NCI-H748 treated with DMSO at 0.1 percent for 48 hours (cell line): ENCODE measurements around the gene COL4A3.

Source experiments
- DNase-seq: peaks from one replicate; lab custom pipeline; 2025; lab: John Stamatoyannopoulos, UW

The COL4A3 gene

DNA sequence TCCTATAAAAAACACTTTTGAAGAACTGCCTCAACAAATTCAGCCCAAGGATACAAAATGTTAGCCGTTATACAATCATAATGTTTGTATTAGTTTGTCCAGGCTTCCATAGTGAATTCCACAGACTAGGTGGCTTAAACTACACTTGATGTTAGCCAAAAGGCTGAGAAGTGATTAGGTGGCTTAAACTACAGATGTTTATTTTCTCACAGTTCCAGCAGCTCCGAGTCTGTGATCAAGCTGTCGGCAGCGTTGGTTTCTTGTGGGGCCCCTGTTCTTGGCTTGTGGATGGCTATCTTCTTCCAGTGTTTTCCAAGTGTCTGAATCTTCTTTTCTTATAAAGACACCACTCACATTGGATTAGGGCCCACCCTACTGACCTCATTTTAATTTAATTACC is 129.1 kb downstream of the COL4A3 start:
- DNase-seq, result no peak

DNA sequence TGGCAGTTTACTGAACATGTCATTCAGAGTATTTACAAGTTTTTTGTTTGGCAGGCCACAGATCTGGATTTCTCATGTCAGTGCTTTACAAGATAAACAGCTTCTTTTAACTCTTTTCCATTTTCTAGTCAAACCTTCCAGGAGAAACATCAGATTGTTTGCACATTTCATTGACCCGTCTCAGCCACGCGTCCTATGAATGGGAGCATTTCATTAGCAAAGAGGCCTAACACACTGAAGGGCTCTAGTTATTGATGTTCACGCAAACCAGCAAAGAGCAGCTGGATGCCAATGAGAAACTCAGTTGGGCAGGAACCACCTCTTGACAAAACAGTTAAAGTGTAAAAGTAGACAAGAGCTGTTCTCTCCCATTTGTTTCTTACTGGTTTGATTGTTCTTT is 131.4 kb downstream of the COL4A3 start:
- DNase-seq, result no peak

- no peak for DNase-seq
Measured at GRCh38 chr2:227296671-227297405, 132.4 kb downstream of the COL4A3 start.

GRCh38 chr2:227301523-227301922 is 137.1 kb downstream of the COL4A3 start:
- no peak for DNase-seq

DNA sequence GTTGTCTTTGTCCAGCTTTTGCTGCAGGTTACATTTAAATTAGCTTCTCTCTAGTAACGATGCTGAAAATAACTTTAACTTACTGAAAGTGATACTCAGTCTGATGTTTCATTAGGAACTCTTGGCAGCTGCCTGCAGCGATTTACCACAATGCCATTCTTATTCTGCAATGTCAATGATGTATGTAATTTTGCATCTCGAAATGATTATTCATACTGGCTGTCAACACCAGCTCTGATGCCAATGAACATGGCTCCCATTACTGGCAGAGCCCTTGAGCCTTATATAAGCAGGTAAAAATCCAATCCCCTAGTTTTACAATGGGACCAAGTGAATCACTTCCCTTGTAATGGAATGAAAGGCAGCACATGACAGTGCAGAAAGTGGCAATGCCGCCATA is 144.4 kb downstream of the COL4A3 start:
- DNase-seq, result no peak

GRCh38 chr2:227310756-227311110 is 146.3 kb downstream of the COL4A3 start:
- DNase-seq, result no peak

DNA sequence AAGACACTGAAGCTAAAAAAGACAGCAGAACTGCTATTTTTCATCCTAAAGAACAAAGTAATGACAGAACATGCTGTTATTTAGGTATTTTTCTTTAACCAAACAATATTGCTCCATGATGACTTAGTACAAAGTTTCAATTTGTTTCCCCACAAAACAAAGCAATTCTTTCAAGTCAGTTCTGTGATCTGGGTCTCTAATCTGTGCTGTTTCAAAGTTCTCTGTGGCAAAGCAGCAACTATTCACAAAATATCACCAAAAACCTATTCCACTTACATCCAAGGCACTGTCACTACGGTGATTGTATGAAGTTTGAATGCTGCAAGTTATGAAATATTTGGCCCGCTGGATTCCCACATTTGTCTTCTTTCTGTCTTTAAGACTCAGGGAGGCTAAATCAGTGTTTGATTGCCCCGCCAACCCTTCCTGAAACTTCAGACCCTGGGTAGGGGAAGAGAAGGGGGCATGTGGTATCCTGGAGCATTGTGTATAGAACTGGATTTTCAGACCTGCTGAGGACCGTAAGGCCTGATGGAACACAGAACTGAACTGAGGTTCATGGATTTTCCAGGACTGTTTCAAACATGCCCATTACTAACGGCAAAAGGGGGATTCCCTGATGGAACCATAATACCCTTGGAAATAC is 147.6 kb downstream of the COL4A3 start:
- DNase-seq, result no peak

DNA sequence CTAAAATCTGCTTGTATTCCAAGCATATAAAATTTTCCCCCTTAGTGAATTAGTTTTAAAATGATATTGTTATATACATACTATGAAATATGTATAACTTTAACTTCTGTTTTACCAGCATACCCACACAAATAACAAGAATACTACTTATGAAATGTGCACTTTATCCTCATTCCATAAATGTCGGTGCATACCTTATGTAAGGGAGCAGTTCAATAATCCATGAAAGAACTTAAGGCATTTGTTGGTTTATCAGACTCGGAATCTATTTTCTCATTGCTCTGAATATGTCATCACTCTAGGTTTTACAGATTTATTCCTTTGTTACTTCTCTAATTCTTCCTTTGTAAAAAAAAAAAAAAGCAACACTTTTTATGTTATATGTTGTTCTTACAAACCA is 148.2 kb downstream of the COL4A3 start:
- no peak for DNase-seq

DNA sequence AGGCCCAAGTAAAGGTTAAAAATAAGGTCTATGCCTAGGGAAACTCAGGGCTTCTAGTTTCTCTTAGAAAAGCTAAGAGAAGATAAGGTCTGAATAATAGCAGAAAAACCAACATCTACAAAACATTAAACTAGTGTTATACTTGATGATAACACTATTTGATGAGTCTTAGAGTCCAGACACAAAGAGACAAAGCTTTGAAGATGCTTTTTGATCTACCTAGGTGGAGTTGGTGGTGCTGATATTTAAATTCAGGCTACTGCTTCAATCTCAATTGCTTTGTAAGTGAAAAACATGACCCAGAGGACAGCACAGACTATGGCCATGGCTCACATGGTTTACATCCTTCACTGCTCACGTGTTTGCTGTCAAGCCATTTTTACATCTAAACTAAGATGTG is 148.9 kb downstream of the COL4A3 start:
- DNase-seq, result no peak

- DNase-seq, result no peak
Measured at GRCh38 chr2:227317834-227318233, 153.4 kb downstream of the COL4A3 start.

DNA sequence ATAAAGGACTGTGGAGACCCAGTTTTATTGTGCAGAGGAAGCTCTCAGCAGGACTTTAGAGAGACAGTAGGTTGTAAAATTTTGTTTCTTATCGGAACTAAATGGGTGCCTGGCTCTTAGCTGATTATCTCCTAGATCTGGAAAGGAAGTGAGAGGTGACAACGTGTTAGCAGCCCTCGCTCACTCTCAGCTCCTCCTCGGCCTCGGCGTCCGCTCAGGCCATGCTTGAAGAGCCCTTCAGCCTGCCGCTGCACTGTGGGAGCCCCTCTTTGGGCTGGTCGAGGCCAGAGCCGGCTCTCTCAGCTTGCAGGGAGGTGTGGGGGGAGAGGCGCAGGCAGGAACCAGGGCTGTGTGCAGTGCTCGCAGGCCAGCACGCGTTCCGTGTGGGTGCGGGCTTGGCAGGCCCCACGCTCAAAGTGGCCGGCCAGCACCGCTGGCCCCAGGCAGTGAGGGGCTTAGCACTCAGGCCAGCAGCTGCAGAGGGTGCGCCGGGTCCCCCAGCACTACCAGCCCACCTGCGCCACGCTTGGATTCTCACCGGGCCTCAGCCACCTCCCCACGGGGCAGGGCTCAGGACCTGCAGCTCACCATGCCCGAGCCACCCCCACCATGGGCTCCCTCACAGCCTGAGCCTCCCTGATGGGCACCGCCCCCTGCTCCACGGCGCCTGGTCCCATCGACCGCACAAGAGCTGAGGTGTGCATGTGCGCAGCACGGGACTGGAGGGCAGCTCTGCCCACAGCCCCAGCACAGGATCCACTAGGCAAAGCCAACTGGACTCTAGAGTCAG is 156.1 kb downstream of the COL4A3 start:
- DNase-seq, result no peak

DNA sequence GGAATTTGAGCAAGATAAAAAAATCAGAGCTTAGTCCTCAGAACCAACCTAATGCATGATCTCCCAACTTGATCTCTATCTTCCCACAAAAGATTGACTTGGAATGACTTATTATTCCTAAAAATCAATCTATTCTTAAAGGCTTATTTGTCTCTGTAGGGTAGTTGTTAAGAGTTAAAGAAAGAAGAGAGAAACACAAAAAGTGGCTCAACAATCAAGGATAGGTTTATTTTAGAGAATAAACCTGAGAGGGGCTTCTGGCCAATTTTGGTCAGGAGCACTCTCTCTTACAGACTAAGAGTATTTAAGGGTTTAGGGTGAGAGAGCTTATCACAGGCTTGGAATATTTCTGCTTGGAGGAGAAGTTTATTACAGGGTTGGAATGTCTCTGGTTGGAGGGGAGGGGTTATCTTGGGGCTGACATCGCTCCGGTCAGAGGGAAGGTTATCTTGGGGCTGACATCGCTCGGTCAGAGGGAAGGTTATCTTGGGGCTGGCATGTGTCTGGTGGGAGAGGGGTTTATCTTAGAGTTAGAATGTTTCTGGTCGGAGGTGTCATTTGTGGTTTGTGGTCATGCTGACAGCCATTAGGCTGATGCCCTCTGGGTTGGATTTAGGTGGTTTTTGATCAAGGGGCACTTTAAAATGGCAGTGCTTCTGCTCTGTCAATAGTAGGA is 158.2 kb downstream of the COL4A3 start:
- DNase-seq, result no peak

DNA sequence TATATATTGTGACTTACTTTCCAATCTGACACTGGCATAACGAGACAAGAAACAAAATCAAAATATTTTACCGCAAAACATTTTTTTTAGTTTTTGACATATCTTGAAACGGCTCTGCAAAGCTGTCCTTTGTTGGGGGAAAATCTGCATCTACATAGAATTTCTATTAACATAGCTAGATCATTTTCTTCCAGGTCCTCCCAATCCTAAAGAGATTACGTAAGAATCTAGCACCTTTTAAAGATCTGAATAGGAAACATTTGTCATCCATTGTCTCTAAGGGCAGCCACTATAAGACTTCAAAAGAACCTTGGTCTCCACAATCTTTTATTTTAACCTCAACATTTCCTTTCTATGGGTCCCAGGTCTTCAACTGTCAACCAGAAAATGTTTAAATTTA is 159.4 kb downstream of the COL4A3 start:
- no peak for DNase-seq

DNA sequence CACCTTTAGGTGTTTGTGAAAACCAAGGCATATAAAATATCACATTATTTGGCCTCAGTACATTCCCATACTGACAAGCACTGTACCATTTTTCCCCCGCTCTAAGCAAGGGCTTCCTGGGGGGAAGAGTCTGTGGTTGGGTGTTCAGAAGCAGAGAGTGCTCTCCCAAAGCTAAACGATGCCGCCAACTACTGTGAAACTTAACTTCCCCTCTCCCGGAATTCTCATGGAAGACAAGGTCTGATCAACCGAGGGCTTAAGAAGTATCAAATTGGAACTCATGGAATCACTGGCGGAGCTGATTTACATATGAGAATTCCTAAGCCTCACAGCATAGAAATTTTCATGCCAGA is 160.2 kb downstream of the COL4A3 start:
- DNase-seq, result peak; percentile 17

GRCh38 chr2:227324995-227325838 is 160.8 kb downstream of the COL4A3 start, which contains the start of gene MFF:
TSS of gene MFF (plus strand) at chr2:227325251. CDS start at chr2:227330666, 5,415 bp downstream.
- peak; percentile 78 for DNase-seq

- DNase-seq, result peak; percentile 39
Measured at GRCh38 chr2:227325839-227326195, 161.4 kb downstream of the COL4A3 start.

DNA sequence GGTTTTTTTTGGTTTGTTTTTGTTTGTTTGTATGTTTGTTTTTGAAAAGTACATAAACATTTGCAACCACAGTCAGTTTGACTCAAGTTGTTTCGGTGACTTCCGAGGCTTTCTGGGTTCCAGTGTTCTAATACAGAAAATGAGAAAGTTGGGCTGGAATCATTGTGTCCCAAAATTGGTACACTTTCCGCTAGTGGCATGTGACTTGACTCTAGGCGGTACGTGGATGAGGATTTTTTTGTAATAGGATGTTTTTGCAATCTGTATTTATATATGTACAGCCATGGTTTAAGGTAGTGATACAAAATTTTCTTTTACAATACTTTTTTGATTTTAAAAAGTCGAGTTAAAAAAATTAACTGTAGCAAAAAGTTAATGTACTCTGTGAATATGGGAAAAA is 162.4 kb downstream of the COL4A3 start:
- DNase-seq, result no peak

DNA sequence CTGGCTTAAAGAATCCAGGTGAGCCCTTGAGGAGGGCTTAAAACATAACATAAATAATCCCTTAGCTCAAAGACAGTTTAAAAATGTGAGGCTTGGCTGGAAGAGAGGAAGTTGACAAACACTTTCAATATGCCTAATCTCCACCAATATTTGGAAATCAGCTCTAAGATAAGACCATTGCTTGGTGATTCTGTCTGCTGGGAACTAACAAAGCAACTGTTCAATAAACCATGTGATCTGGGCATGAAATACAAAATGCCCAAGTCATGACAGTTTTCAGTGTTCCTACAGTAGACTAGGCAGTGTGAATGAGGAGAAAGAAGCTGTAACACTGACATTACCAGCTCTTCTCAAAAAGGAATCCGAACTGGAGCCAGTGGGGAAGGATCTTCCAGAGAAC is 171.3 kb downstream of the COL4A3 start:
- DNase-seq, result no peak

DNA sequence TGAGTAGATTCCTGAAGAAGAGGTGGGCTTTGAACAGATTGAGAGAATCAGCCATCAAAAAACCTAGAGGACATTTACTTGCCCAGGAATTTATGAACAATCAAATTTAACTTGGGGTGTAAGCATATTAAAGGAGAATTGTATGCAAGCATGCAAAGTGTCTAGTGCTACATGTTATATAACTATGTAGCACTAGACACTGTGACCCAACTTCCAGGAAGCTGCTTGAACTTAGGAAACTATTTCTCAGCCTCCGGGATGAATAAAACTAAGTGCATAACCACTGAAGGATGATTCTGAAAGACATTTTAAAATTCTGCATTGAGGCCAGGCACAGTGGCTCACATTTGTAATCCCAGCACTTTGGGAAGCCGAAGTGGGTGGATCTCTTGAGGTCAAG is 173.0 kb downstream of the COL4A3 start:
- DNase-seq, result no peak

DNA sequence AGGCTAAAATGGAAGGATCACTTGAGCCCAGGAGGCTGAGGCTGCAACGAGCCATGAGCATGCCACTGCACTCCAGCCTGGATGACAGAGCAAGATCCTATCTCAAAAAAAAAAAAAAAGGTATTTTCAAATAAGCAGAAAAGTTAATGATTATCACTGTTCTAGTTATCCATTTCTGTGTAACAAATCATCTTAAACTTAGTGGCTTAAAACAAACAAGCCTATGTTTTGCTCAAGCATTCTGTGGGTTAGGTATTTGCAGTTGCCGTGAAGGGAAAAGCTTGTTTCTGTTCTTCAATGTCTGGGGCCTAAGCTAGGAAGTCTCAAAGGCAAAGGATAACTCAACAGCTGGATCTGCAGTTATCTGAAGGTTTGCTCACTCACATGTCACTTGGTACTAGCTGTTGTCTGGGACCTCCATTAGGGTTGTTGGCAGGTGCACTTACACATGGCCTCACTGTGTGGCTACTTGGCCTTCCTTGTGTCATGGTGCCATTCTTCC is 174.7 kb downstream of the COL4A3 start:
- no peak for DNase-seq

DNA sequence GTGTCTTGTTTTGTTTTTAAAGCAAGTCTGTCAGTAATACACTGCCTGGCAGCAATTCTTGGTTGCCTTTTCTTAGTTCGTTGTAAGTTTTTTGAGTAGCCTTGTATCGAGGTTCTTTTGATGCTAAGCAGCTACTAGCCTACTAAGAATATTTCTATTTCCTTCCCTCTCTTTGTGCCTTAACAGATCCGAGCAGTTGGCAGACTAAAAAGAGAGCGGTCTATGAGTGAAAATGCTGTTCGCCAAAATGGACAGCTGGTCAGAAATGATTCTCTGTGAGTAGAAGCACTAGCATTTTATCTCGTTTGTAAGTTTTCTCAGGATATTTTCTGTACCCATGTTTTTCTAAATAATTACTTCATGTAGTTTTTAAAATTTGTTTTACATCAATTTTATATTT is 175.7 kb downstream of the COL4A3 start:
- DNase-seq, result no peak

DNA sequence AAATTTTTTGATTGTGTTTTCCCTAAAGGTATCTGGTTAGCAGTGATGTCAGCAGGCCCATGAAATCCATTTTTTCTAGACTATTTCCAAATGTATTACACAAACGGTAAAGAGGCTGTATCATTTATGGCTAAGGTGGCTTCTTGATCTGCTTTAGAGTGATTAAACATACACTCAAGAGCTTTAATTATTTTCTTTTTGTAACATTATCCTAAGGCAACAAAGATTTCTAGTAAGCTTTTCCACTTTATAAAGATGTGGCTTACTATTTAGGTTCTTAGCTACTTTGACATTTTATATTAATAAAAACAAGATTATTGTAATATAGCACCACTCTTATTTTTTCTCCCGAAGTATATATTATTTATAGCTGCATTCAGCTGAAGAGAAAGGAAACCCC is 177.1 kb downstream of the COL4A3 start:
- DNase-seq, result no peak
